ENCODE results near the gene VEZT.

VEZT gene

GRCh38 chr12:95269892-95270291, 52.3 kb downstream of the VEZT start:
- FAIRE-seq (no peak), DNase-seq (ENCODE audit: insufficient read length) (no peak)
- TF ChIP-seq TAF1 (IDR thresholded peaks at IDR 0.05; ENCODE audit: borderline replicate concordance, low read depth, low read length) (no peak), POLR2AphosphoS5 (IDR thresholded peaks at IDR 0.05; ENCODE audit: low read depth, low read length) (no peak), POLR2A (IDR thresholded peaks at IDR 0.05; ENCODE audit: low read depth, low read length) (no peak)

GRCh38 chr12:95271465-95271864, 53.9 kb downstream of the VEZT start:
- TF ChIP-seq POLR2AphosphoS5 (IDR thresholded peaks at IDR 0.05; ENCODE audit: low read depth, low read length): no peak
- TF ChIP-seq TAF1 (IDR thresholded peaks at IDR 0.05; ENCODE audit: borderline replicate concordance, low read depth, low read length): no peak
- TF ChIP-seq POLR2A (IDR thresholded peaks at IDR 0.05; ENCODE audit: low read depth, low read length): no peak
- DNase-seq (ENCODE audit: insufficient read length) (no peak), FAIRE-seq (no peak)

- DNase-seq (ENCODE audit: insufficient read length): no peak
- no peak for FAIRE-seq
Observed at GRCh38 chr12:95277139-95277538, 59.5 kb downstream of the VEZT start.

DNA sequence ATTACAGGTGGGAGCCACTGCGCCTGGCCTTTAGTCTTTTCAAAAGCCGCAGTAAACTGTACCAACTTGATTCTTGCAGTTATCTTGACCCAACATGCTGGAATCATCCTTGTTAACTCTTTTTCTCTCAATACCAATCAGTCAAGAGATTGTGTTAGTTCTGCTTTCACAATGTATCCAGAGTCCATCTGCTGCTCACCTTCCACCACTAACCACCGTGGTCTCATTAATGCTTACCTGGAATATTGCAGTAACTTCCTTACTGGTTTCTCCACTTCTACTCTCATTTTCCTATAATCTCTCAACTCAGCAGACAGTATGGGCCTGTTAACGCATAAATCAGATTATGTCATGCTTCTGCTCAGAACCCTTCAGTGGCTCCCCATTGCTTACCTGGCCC, 62.2 kb downstream of the VEZT start:
- peak; percentile 42 for FAIRE-seq
- TF ChIP-seq TAF1 (IDR thresholded peaks at IDR 0.05; ENCODE audit: borderline replicate concordance, low read depth, low read length) (no peak), POLR2AphosphoS5 (IDR thresholded peaks at IDR 0.05; ENCODE audit: low read depth, low read length) (no peak), POLR2A (IDR thresholded peaks at IDR 0.05; ENCODE audit: low read depth, low read length) (no peak)
- no peak for DNase-seq (ENCODE audit: insufficient read length)

More at GRCh38 chr12:95277139-95277538, 59.5 kb downstream of the VEZT start:
- no peak for TF ChIP-seq TAF1 (IDR thresholded peaks at IDR 0.05; ENCODE audit: borderline replicate concordance, low read depth, low read length)
- TF ChIP-seq POLR2AphosphoS5 (IDR thresholded peaks at IDR 0.05; ENCODE audit: low read depth, low read length): no peak
- TF ChIP-seq POLR2A (IDR thresholded peaks at IDR 0.05; ENCODE audit: low read depth, low read length): no peak

DNA sequence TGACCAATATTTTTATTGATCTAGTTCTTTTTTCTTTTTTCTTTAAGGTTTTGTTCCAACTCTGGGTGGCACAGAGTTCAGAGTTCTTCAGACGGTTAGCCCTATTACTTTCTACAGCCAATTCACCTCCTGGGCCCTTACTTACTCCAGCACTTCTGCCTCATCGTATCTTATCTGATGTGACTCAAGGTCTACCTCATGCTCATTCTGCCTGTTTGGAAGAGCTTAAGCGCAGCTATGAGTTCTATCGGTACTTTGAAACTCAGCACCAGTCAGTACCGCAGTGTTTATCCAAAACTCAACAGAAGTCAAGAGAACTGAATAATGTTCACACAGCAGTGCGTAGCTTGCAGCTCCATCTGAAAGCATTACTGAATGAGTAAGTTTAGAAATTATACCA, 64.7 kb downstream of the VEZT start:
- TF ChIP-seq POLR2AphosphoS5 (IDR thresholded peaks at IDR 0.05; ENCODE audit: low read depth, low read length) (no peak), TAF1 (IDR thresholded peaks at IDR 0.05; ENCODE audit: borderline replicate concordance, low read depth, low read length) (no peak), POLR2A (IDR thresholded peaks at IDR 0.05; ENCODE audit: low read depth, low read length) (no peak)
- DNase-seq (ENCODE audit: insufficient read length) (no peak), FAIRE-seq (no peak)

DNA sequence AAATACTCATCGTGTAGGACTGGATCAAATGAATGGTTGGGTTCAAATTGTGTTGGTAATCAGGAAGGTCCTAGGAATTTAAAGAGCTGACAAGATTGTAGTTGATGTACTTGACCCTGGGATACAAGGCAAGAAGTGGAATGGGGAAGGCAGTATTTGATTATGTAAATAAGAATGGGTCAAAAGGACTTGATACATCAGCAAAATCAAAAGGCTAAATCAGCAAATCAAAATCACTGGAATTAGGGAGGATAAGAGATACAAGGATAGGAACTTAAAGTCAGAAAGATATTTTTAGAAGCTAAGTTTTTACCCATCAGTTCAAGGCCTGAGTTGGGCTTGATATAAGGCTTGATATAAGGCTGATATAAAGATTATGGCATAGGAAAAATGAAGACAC, 65.8 kb downstream of the VEZT start:
- FAIRE-seq (no peak), DNase-seq (ENCODE audit: insufficient read length) (no peak)
- TF ChIP-seq TAF1 (IDR thresholded peaks at IDR 0.05; ENCODE audit: borderline replicate concordance, low read depth, low read length): no peak
- no peak for TF ChIP-seq POLR2AphosphoS5 (IDR thresholded peaks at IDR 0.05; ENCODE audit: low read depth, low read length)
- no peak for TF ChIP-seq POLR2A (IDR thresholded peaks at IDR 0.05; ENCODE audit: low read depth, low read length)

- TF ChIP-seq TAF1 (IDR thresholded peaks at IDR 0.05; ENCODE audit: borderline replicate concordance, low read depth, low read length): no peak
- TF ChIP-seq POLR2AphosphoS5 (IDR thresholded peaks at IDR 0.05; ENCODE audit: low read depth, low read length): no peak
- TF ChIP-seq POLR2A (IDR thresholded peaks at IDR 0.05; ENCODE audit: low read depth, low read length): no peak
- FAIRE-seq: no peak
- DNase-seq (ENCODE audit: insufficient read length): no peak
Observed at GRCh38 chr12:95286713-95287112, 69.1 kb downstream of the VEZT start.

- FAIRE-seq (no peak), DNase-seq (ENCODE audit: insufficient read length) (no peak)
- TF ChIP-seq TAF1 (IDR thresholded peaks at IDR 0.05; ENCODE audit: borderline replicate concordance, low read depth, low read length): no peak
- TF ChIP-seq POLR2A (IDR thresholded peaks at IDR 0.05; ENCODE audit: low read depth, low read length): no peak
- TF ChIP-seq POLR2AphosphoS5 (IDR thresholded peaks at IDR 0.05; ENCODE audit: low read depth, low read length): no peak
Observed at GRCh38 chr12:95291501-95291900, 73.9 kb downstream of the VEZT start.

DNA sequence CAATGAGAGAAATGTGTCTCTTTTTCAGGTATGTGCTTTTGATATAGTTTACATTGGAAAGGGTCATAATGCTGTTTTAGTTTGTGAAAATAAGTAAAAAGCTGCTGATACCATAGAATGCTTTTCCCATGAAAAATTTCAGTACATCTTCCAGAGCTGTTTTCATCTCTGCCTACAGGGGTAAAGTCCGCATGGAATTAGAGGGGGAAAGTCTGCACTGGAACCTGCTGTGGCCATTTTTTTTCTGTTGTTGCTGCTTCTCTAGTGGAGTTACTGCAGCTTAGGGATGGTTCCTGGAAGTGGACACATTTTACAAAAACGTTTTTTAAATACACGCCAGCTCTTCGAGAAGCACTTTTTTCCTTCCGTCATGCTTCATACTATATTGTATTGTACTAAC, 81.3 kb downstream of the VEZT start:
- TF ChIP-seq POLR2AphosphoS5 (IDR thresholded peaks at IDR 0.05; ENCODE audit: low read depth, low read length): no peak
- TF ChIP-seq POLR2A (IDR thresholded peaks at IDR 0.05; ENCODE audit: low read depth, low read length): no peak
- TF ChIP-seq TAF1 (IDR thresholded peaks at IDR 0.05; ENCODE audit: borderline replicate concordance, low read depth, low read length): no peak
- DNase-seq (ENCODE audit: insufficient read length) (no peak), FAIRE-seq (no peak)

DNA sequence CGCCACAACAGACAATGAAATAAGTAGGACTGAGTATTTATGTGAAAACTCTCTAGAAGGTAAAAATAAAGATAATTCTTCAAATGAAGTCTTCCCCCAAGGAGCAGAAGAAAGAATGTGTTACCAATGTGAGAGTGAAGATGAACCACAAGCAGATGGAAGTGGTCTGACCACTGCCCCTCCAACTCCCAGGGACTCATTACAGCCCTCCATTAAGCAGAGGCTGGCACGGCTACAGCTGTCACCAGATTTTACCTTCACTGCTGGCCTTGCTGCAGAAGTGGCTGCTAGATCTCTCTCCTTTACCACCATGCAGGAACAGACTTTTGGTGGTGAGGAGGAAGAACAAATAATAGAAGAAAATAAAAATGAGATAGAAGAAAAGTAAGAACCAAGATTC, 82.7 kb downstream of the VEZT start:
- FAIRE-seq: no peak
- no peak for DNase-seq (ENCODE audit: insufficient read length)
- TF ChIP-seq POLR2A (IDR thresholded peaks at IDR 0.05; ENCODE audit: low read depth, low read length): no peak
- no peak for TF ChIP-seq POLR2AphosphoS5 (IDR thresholded peaks at IDR 0.05; ENCODE audit: low read depth, low read length)
- TF ChIP-seq TAF1 (IDR thresholded peaks at IDR 0.05; ENCODE audit: borderline replicate concordance, low read depth, low read length): no peak

DNA sequence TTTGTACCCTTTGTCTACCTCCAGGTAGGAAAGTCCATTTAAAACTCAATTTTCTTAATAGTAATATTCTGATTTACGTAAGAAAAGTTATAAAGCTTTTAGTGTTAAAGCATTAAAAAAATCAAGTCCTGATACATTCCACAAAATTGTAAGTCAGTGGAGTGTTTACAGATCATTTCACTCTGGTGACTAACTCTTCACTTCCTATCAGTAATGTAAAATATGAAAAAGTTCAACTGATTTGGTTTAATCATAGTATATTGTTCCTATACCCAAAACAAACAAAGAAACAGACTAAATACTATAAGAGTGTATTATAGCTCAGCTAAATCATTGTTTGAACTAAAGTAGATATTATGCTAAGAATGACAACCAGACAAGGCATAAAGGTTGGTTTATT, 85.9 kb downstream of the VEZT start:
- TF ChIP-seq POLR2AphosphoS5 (IDR thresholded peaks at IDR 0.05; ENCODE audit: low read depth, low read length) (no peak), TAF1 (IDR thresholded peaks at IDR 0.05; ENCODE audit: borderline replicate concordance, low read depth, low read length) (no peak), POLR2A (IDR thresholded peaks at IDR 0.05; ENCODE audit: low read depth, low read length) (no peak)
- DNase-seq (ENCODE audit: insufficient read length) (no peak), FAIRE-seq (peak; percentile 21)

- TF ChIP-seq TAF1 (IDR thresholded peaks at IDR 0.05; ENCODE audit: borderline replicate concordance, low read depth, low read length): no peak
- no peak for TF ChIP-seq POLR2A (IDR thresholded peaks at IDR 0.05; ENCODE audit: low read depth, low read length)
- no peak for TF ChIP-seq POLR2AphosphoS5 (IDR thresholded peaks at IDR 0.05; ENCODE audit: low read depth, low read length)
- DNase-seq (ENCODE audit: insufficient read length) (no peak), FAIRE-seq (no peak)
Observed at GRCh38 chr12:95304673-95305198, 87.1 kb downstream of the VEZT start.

Measured in GM12892 (cell line).